ENCODE data around the gene SUPT16H.

- no peak for TF ChIP-seq CTCF (IDR thresholded peaks at IDR 0.05; ENCODE audit: insufficient read depth, low read length, poor library complexity, severe bottlenecking)
- no peak for TF ChIP-seq EZH2phosphoT487 (conservative IDR thresholded peaks at IDR 0.05; ENCODE audit: low read length)
Observed at GRCh38 chr14:21317398-21317797, 66.4 kb downstream of the SUPT16H start.
